ENCODE data around the gene LMAN2. TPM values are rescaled to one million over a fixed set of nuclear protein-coding genes. Genes with fewer than 3 reads are reported as not detected.
A peak's percentile ranks its signal among the peaks of the same experiment; 100 is the strongest.

Gene LMAN2
- total RNA-seq, 1 donor from 2014 or later = 75.6 TPM

GRCh38 chr5:177303121-177303924, 48.1 kb downstream of the LMAN2 start, which contains the start of the genes PRELID1 and RAB24:
Gene PRELID1 (plus strand): TSS chr5:177303799. CDS start chr5:177303986, 187 bp downstream.
Gene RAB24 (minus strand): TSS chr5:177303719. CDS start chr5:177303288, 431 bp downstream.
- Mint-ChIP-seq H3K4me1 (ENCODE audit: low read depth, unreplicated experiment) (peaks cover 20% of the 10 kb centered on the region), H3K36me3 (ENCODE audit: unreplicated experiment) (no peaks in the 10 kb centered on the region), H3K27ac (ENCODE audit: unreplicated experiment) (peak within 1 kb of the TSS; percentile 90), H3K27me3 (ENCODE audit: unreplicated experiment) (peaks cover 26% of the 10 kb centered on the region), H3K9me3 (ENCODE audit: unreplicated experiment) (peaks cover 9% of the 10 kb centered on the region), H3K4me3 (ENCODE audit: unreplicated experiment) (peak within 1 kb of the TSS; percentile 97)
- peak; percentile 34 for TF ChIP-seq CTCF (IDR thresholded peaks at IDR 0.05; ENCODE audit: partially characterized antibody, unreplicated experiment)
- DNase-seq = peak; percentile 97

DNA sequence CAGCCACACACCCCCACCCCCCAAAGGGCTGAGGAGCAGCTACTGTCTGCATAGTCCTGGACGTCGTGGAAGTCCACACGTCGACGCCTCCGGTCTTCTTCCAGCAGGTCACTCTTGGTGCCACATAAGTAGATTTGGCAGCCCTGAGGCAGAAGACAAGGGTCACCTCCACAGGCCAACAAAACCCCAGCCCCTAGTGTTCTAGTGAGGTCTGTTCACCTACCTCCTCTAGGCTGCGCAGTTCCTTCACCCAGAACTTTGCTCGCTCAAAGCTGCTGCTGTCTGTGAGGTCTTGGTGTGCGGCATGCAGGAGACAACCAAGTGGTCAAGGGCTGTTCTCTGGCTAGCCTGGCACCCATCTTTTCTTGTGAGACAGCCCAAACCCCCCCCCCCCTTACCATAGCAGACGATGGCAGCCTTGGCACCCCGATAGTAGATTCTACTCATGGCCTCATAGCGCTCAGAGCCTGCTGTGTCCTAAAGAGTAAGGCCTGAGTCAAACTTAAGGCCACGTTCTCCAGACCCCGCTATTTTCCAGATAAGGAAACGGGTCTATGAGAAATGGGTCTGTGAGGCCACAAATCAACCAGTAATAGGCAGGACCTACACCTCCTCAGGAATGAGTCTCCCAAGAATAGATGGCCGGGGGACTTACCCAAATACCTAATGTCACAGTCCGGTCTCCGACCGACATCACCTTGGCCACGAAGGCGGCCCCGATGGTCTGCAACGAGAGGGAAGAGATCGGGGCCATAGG, 48.9 kb downstream of the LMAN2 start:
- TF ChIP-seq CTCF (IDR thresholded peaks at IDR 0.05; ENCODE audit: partially characterized antibody, unreplicated experiment) = no peak
- H3K4me1 Mint-ChIP-seq (ENCODE audit: low read depth, unreplicated experiment) = peaks cover 20% of the 10 kb centered on the region
- H3K27me3 Mint-ChIP-seq (ENCODE audit: unreplicated experiment) = peaks cover 26% of the 10 kb centered on the region
- H3K4me3 Mint-ChIP-seq (ENCODE audit: unreplicated experiment) = peak overlapping the region; percentile 86
- no peak for DNase-seq
- no peak overlapping the region for H3K27ac Mint-ChIP-seq (ENCODE audit: unreplicated experiment)
- H3K36me3 Mint-ChIP-seq (ENCODE audit: unreplicated experiment) = no peaks in the 10 kb centered on the region
- H3K9me3 Mint-ChIP-seq (ENCODE audit: unreplicated experiment) = peaks cover 9% of the 10 kb centered on the region

GRCh38 chr5:177301503-177302165, 49.8 kb downstream of the LMAN2 start:
- Mint-ChIP-seq H3K4me1 (ENCODE audit: low read depth, unreplicated experiment) (peaks cover 20% of the 10 kb centered on the region), H3K36me3 (ENCODE audit: unreplicated experiment) (no peaks in the 10 kb centered on the region)

GRCh38 chr5:177300951-177301350, 50.5 kb downstream of the LMAN2 start:
- Mint-ChIP-seq H3K27ac (ENCODE audit: unreplicated experiment) (no peak overlapping the region), H3K4me3 (ENCODE audit: unreplicated experiment) (peak overlapping the region; percentile 20), H3K4me1 (ENCODE audit: low read depth, unreplicated experiment) (peaks cover 20% of the 10 kb centered on the region), H3K9me3 (ENCODE audit: unreplicated experiment) (peaks cover 11% of the 10 kb centered on the region), H3K27me3 (ENCODE audit: unreplicated experiment) (peaks cover 29% of the 10 kb centered on the region), H3K36me3 (ENCODE audit: unreplicated experiment) (no peaks in the 10 kb centered on the region)
- TF ChIP-seq CTCF (IDR thresholded peaks at IDR 0.05; ENCODE audit: partially characterized antibody, unreplicated experiment) = no peak
- DNase-seq = no peak

More at GRCh38 chr5:177301503-177302165, 49.8 kb downstream of the LMAN2 start:
- no peak for TF ChIP-seq CTCF (IDR thresholded peaks at IDR 0.05; ENCODE audit: partially characterized antibody, unreplicated experiment)
- Mint-ChIP-seq H3K27ac (ENCODE audit: unreplicated experiment) (no peak overlapping the region), H3K4me3 (ENCODE audit: unreplicated experiment) (peak overlapping the region; percentile 86), H3K27me3 (ENCODE audit: unreplicated experiment) (peaks cover 28% of the 10 kb centered on the region), H3K9me3 (ENCODE audit: unreplicated experiment) (peaks cover 9% of the 10 kb centered on the region)
- no peak for DNase-seq
